Endothelial cell of umbilical vein (primary cell): ENCODE data around the gene SH2D3C.

Experiments used
- CTCF ChIP-seq, 2 donors: IDR thresholded peaks; 1 replicate in 1 of 2; 2 replicates in 1 of 2; pipeline ENCODE4 v1.5.1; 2011; ENCODE audit warnings: low read length in 2 of 2, mild to moderate bottlenecking in 2 of 2, moderate library complexity in 2 of 2, control low read depth in 1 of 2, inconsistent platforms in 1 of 2, low read depth in 1 of 2; ENCODE audit not compliant: insufficient read depth in 1 of 2; ENCODE audit errors: extremely low read depth in 1 of 2
- EZH2 ChIP-seq: IDR thresholded peaks from 2 replicates; pipeline ENCODE4 v1.6.1; 2012; ENCODE audit warnings: borderline replicate concordance, low read depth, mild to moderate bottlenecking, moderate library complexity, low read length, inconsistent platforms; ENCODE audit not compliant: severe bottlenecking

GRCh38 chr9:127690735-127691134 lies 87.7 kb downstream of the SH2D3C start:
- TF ChIP-seq EZH2 (no peak), CTCF (IDR thresholded peaks at IDR 0.05; ENCODE audit: extremely low read depth in 1 of 2, insufficient read depth in 1 of 2, low read depth in 1 of 2, low read length in 2 of 2) (no peak)
